ENCODE measurements around the gene SPTBN1.

The SPTBN1 gene

DNA sequence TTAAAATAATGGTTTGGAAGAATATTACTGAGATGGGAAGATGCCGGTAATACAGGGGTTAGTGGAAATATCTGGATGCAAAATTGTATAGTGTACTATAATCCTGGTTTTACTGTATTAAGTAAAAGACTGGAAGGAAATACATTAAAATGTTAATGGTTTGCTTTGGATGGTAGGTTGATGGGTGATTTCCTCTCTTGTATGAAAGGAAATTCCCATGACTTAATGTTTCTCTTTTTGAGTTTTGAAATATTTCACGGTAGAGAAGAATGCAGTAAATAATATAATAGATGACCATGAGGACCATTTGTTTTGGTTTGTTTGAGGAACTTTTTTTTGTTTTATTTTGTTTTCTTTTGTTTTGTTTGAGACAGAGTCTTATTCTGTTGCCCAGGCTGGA is 8.2 kb downstream of the SPTBN1 start:
- H3K27me3 ChIP-seq (ENCODE audit: insufficient read depth, low read length), result no peaks in the 10 kb centered on the region
- peaks cover 21% of the 10 kb centered on the region for H3K4me1 ChIP-seq (ENCODE audit: insufficient read depth, low read length, severe bottlenecking)
- no peaks in the 10 kb centered on the region; the same call in 1 of the 2 replicates for H3K79me2 ChIP-seq (ENCODE audit: insufficient read depth, low read length)
- no peaks in the 10 kb centered on the region for H3K9me2 ChIP-seq (ENCODE audit: low read depth, low read length)
- H4K20me1 ChIP-seq (ENCODE audit: insufficient read depth, low read length), result no peaks in the 10 kb centered on the region
- H3K9me3 ChIP-seq (ENCODE audit: low read length), result no peaks in the 10 kb centered on the region
- no peak overlapping the region for H3K27ac ChIP-seq (ENCODE audit: low read depth, low read length, poor library complexity, severe bottlenecking)
- H3F3A ChIP-seq (ENCODE audit: insufficient read depth, low read length), result no peaks in the 10 kb centered on the region
- no peak overlapping the region for H3K4me2 ChIP-seq (ENCODE audit: low read length)
- H3K9ac ChIP-seq (ENCODE audit: low read length), result no peak overlapping the region
- H3K4me3 ChIP-seq (ENCODE audit: low read depth, low read length, poor library complexity, severe bottlenecking), result no peak overlapping the region
- H3K36me3 ChIP-seq (ENCODE audit: insufficient read depth, low read length), result no peaks in the 10 kb centered on the region
- TF ChIP-seq EZH2 (IDR thresholded peaks at IDR 0.05; ENCODE audit: borderline replicate concordance, low read length), result no peak
- TF ChIP-seq, protein P1, sequence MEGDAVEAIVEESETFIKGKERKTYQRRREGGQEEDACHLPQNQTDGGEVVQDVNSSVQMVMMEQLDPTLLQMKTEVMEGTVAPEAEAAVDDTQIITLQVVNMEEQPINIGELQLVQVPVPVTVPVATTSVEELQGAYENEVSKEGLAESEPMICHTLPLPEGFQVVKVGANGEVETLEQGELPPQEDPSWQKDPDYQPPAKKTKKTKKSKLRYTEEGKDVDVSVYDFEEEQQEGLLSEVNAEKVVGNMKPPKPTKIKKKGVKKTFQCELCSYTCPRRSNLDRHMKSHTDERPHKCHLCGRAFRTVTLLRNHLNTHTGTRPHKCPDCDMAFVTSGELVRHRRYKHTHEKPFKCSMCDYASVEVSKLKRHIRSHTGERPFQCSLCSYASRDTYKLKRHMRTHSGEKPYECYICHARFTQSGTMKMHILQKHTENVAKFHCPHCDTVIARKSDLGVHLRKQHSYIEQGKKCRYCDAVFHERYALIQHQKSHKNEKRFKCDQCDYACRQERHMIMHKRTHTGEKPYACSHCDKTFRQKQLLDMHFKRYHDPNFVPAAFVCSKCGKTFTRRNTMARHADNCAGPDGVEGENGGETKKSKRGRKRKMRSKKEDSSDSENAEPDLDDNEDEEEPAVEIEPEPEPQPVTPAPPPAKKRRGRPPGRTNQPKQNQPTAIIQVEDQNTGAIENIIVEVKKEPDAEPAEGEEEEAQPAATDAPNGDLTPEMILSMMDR (IDR thresholded peaks at IDR 0.05; ENCODE audit: low read length), result no peak
- H2AFZ ChIP-seq (ENCODE audit: low read length), result no peak overlapping the region

DNA sequence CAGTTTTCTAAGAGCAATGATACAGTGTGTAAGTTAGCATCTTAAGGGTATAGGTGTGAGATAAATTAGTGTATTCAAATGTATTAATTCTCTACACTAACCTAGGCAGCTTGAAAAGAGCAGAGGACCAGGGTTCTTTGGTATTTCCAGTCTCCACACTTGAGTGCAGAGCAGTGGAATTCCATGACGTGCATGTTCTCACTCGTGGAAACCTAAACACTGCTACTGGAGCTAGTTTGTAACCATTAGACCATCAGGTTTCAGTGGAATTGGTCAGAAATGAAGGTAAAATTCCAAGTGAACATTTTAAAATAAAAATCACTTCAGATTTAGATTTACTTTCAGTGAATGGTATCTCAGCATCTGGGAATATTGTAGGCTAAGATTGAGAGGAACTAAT is 9.0 kb downstream of the SPTBN1 start:
- no peaks in the 10 kb centered on the region for H4K20me1 ChIP-seq (ENCODE audit: insufficient read depth, low read length)
- no peak overlapping the region for H2AFZ ChIP-seq (ENCODE audit: low read length)
- H3K4me2 ChIP-seq (ENCODE audit: low read length), result no peak overlapping the region
- H3K9ac ChIP-seq (ENCODE audit: low read length), result no peak overlapping the region
- H3K79me2 ChIP-seq (ENCODE audit: insufficient read depth, low read length), result no peaks in the 10 kb centered on the region; the same call in 1 of the 2 replicates
- no peak for TF ChIP-seq EZH2 (IDR thresholded peaks at IDR 0.05; ENCODE audit: borderline replicate concordance, low read length)
- TF ChIP-seq, protein P1 (IDR thresholded peaks at IDR 0.05; ENCODE audit: low read length), result no peak
- no peaks in the 10 kb centered on the region for H3K9me3 ChIP-seq (ENCODE audit: low read length)
- H3K36me3 ChIP-seq (ENCODE audit: insufficient read depth, low read length), result no peaks in the 10 kb centered on the region
- H3K4me3 ChIP-seq (ENCODE audit: low read depth, low read length, poor library complexity, severe bottlenecking), result no peak overlapping the region
- no peaks in the 10 kb centered on the region for H3F3A ChIP-seq (ENCODE audit: insufficient read depth, low read length)
- H3K27ac ChIP-seq (ENCODE audit: low read depth, low read length, poor library complexity, severe bottlenecking), result no peak overlapping the region
- H3K27me3 ChIP-seq (ENCODE audit: insufficient read depth, low read length), result no peaks in the 10 kb centered on the region
- H3K9me2 ChIP-seq (ENCODE audit: low read depth, low read length), result no peaks in the 10 kb centered on the region
- H3K4me1 ChIP-seq (ENCODE audit: insufficient read depth, low read length, severe bottlenecking), result peaks cover 28% of the 10 kb centered on the region

- Histone ChIP-seq H3K4me2 (ENCODE audit: low read length) (no peak overlapping the region), H4K20me1 (ENCODE audit: insufficient read depth, low read length) (no peaks in the 10 kb centered on the region), H3K79me2 (ENCODE audit: insufficient read depth, low read length) (no peaks in the 10 kb centered on the region; the same call in 1 of the 2 replicates)
These were observed 10.7 kb downstream of the SPTBN1 start for GRCh38 chr2:54466870-54467269.

More at GRCh38 chr2:54466870-54467269, 10.7 kb downstream of the SPTBN1 start:
- Histone ChIP-seq H3K9ac (ENCODE audit: low read length) (no peak overlapping the region), H3K36me3 (ENCODE audit: insufficient read depth, low read length) (no peaks in the 10 kb centered on the region), H3K4me3 (ENCODE audit: low read depth, low read length, poor library complexity, severe bottlenecking) (no peak overlapping the region), H3K4me1 (ENCODE audit: insufficient read depth, low read length, severe bottlenecking) (peaks cover 38% of the 10 kb centered on the region), H3K9me2 (ENCODE audit: low read depth, low read length) (no peaks in the 10 kb centered on the region), H3F3A (ENCODE audit: insufficient read depth, low read length) (no peaks in the 10 kb centered on the region), H3K9me3 (ENCODE audit: low read length) (no peaks in the 10 kb centered on the region), H3K27me3 (ENCODE audit: insufficient read depth, low read length) (no peaks in the 10 kb centered on the region), H2AFZ (ENCODE audit: low read length) (no peak overlapping the region), H3K27ac (ENCODE audit: low read depth, low read length, poor library complexity, severe bottlenecking) (no peak overlapping the region)
- no peak for TF ChIP-seq EZH2 (IDR thresholded peaks at IDR 0.05; ENCODE audit: borderline replicate concordance, low read length)
- TF ChIP-seq, protein P1 (IDR thresholded peaks at IDR 0.05; ENCODE audit: low read length), result no peak

All from OCI-LY1 (cell line).